PC-9 (cell line): ENCODE data around the gene STOML1. TPM values are rescaled to one million over a fixed set of nuclear protein-coding genes. Genes with fewer than 3 reads are reported as not detected.

ENCODE experiments used
- BruUV-seq: library from RNA; stranded (reverse); fragments of 400-500 nt; replicated peaks from 2 replicates; lab custom pipeline; 2021; lab: Mats Ljungman, UMichigan
- CTCF ChIA-PET: fragments of 300-600 bp; sonication (Branson Sonifier 250); formaldehyde crosslinking; loops from one replicate; lab custom pipeline; 2022; ENCODE audit warnings: antibody characterized with exemption; lab: Charles Lee
- POLR2A ChIA-PET: fragments of 300-600 bp; sonication (Branson Sonifier 250); formaldehyde crosslinking; loops from one replicate; lab custom pipeline; 2022; ENCODE audit warnings: antibody characterized with exemption; ENCODE audit not compliant: unreplicated experiment; lab: Charles Lee
- DNase-seq, 2 experiments: peaks; one replicate each; pipeline versions ENCODE4 v3.0.0 to v3.0.0-alpha.2; 2015 to 2022; ENCODE audit warnings: mixed read lengths in 1 of 2
- H2AFZ ChIP-seq: fragments of 200-600 bp; sonication (generic); 2 replicates; pipeline ENCODE4 v1.8.1; 2017; ENCODE audit warnings: antibody characterized with exemption
- H3F3A ChIP-seq: fragments of 200-600 bp; sonication (generic); 2 replicates; pipeline ENCODE4 v1.8.1; 2017; ENCODE audit warnings: antibody characterized with exemption, mild to moderate bottlenecking, low read depth; ENCODE audit not compliant: insufficient read depth
- H3K27ac ChIP-seq: fragments of 200-600 bp; sonication (generic); 2 replicates; pipeline ENCODE4 v1.6.1; 2016; ENCODE audit warnings: mixed run types
- H3K27me3 ChIP-seq: fragments of 200-600 bp; sonication (generic); 2 replicates; pipeline ENCODE4 v1.6.1; 2016; ENCODE audit warnings: low read depth, mixed run types; ENCODE audit not compliant: insufficient read depth
- H3K36me3 ChIP-seq: fragments of 200-600 bp; sonication (generic); 2 replicates; pipeline ENCODE4 v1.6.1; 2016; ENCODE audit warnings: low read depth, mixed run types
- H3K4me1 ChIP-seq: fragments of 200-600 bp; sonication (generic); replicated peaks from 2 replicates; pipeline ENCODE4 v1.6.1; 2016; ENCODE audit warnings: mixed run types; ENCODE audit not compliant: insufficient read depth
- H3K4me2 ChIP-seq: fragments of 200-600 bp; sonication (generic); 2 replicates; pipeline ENCODE4 v1.6.1; 2017; ENCODE audit warnings: mixed run types
- H3K4me3 ChIP-seq: fragments of 200-600 bp; sonication (generic); 2 replicates; pipeline ENCODE4 v1.6.1; 2016; ENCODE audit warnings: mixed run types
- H3K79me2 ChIP-seq: fragments of 200-600 bp; sonication (generic); 2 replicates; pipeline ENCODE4 v1.6.1; 2017; ENCODE audit warnings: low read depth, mixed run types
- H3K9me2 ChIP-seq: fragments of 200-600 bp; sonication (generic); 2 replicates; pipeline ENCODE4 v1.8.1; 2017; ENCODE audit warnings: mild to moderate bottlenecking; ENCODE audit not compliant: insufficient read depth
- H3K9me3 ChIP-seq: fragments of 200-600 bp; sonication (generic); 2 replicates; pipeline ENCODE4 v1.8.1; 2016; ENCODE audit warnings: low read depth; ENCODE audit not compliant: insufficient read depth
- H4K20me1 ChIP-seq: fragments of 200-600 bp; sonication (generic); 2 replicates; pipeline ENCODE4 v1.8.1; 2017; ENCODE audit not compliant: insufficient read depth
- EZH2 ChIP-seq: fragments of 200-600 bp; sonication (generic); IDR thresholded peaks from 2 replicates; pipeline ENCODE4 v1.8.0; 2017; ENCODE audit warnings: antibody characterized with exemption, low read depth
- intact Hi-C: fragments of 100-400 bp; cut with micrococcal nuclease; formaldehyde crosslinking; loops from one replicate; pipeline ENCODE4 v1.10.0; 2022; ENCODE audit not compliant: unreplicated experiment
- total RNA-seq: library from RNA; stranded (reverse); gene quantifications from 2 replicates; pipeline ENCODE4 v1.2.3, GENCODE V29; 2021
- TF ChIP-seq, protein P1 (sequence below): fragments of 200-600 bp; sonication (generic); conservative IDR thresholded peaks from 2 replicates; pipeline ENCODE4 v1.6.1; 2017; ENCODE audit warnings: mixed run types, antibody characterized with exemption, mild to moderate bottlenecking, moderate library complexity

STOML1 gene
- total RNA-seq, 1 experiment from 2014 or later: 6.1 TPM

- no peaks in the 10 kb centered on the region for H3K27me3 ChIP-seq
- H3K36me3 ChIP-seq: no peaks in the 10 kb centered on the region
- H3K9me3 ChIP-seq: no peaks in the 10 kb centered on the region
- peak overlapping the region; percentile 78 for H3K4me2 ChIP-seq
- BruUV-seq: no TSS peak
- peak overlapping the region; percentile 72; the same call in 1 of the 2 replicates for H2AFZ ChIP-seq
- TF ChIP-seq EZH2: no peak
- TF ChIP-seq, protein P1, sequence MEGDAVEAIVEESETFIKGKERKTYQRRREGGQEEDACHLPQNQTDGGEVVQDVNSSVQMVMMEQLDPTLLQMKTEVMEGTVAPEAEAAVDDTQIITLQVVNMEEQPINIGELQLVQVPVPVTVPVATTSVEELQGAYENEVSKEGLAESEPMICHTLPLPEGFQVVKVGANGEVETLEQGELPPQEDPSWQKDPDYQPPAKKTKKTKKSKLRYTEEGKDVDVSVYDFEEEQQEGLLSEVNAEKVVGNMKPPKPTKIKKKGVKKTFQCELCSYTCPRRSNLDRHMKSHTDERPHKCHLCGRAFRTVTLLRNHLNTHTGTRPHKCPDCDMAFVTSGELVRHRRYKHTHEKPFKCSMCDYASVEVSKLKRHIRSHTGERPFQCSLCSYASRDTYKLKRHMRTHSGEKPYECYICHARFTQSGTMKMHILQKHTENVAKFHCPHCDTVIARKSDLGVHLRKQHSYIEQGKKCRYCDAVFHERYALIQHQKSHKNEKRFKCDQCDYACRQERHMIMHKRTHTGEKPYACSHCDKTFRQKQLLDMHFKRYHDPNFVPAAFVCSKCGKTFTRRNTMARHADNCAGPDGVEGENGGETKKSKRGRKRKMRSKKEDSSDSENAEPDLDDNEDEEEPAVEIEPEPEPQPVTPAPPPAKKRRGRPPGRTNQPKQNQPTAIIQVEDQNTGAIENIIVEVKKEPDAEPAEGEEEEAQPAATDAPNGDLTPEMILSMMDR: peak; percentile 81
- no peaks in the 10 kb centered on the region for H3K79me2 ChIP-seq
- H3F3A ChIP-seq: no peaks in the 10 kb centered on the region
- H4K20me1 ChIP-seq: no peaks in the 10 kb centered on the region
- peak overlapping the region; percentile 37; the same call in 1 of the 2 replicates for H3K4me3 ChIP-seq
- ChIA-PET POLR2A (interaction anchor here (0.6 kb wide), 3 partner anchors 9 to 78 kb away, joined by 3 to 25 read pairs (median 14); no protein-coding TSS in a partner anchor), CTCF (interaction anchor here (0.6 to 1.3 kb wide), 21 partner anchors 9 to 1758 kb away, joined by 3 to 22 read pairs (median 6); partner anchors contain the start of gene PML)
- intact Hi-C loops: loop anchor here (1.0 to 10.0 kb wide), 4 partner anchors 62 to 349 kb away; no protein-coding TSS in a partner anchor
- H3K27ac ChIP-seq: no peak overlapping the region
- H3K9me2 ChIP-seq: no peaks in the 10 kb centered on the region
- H3K4me1 ChIP-seq: 0 out of 2 replicates have a peak, but pooled peaks cover 4% of the 10 kb centered on the region
- DNase-seq: peak; percentile 68 to 84
Observed at GRCh38 chr15:73972984-73973682, 19.0 kb downstream of the STOML1 start.

- intact Hi-C loops: loop anchor here (10.0 kb wide), 1 partner anchor 94 kb away; the partner anchor contains the start of gene TBC1D21
- Histone ChIP-seq H3K4me2 (no peak overlapping the region), H4K20me1 (no peaks in the 10 kb centered on the region), H3K4me3 (no peak overlapping the region), H3K9me2 (no peaks in the 10 kb centered on the region), H3K36me3 (no peaks in the 10 kb centered on the region), H3K9me3 (no peaks in the 10 kb centered on the region), H3K4me1 (peaks cover 4% of the 10 kb centered on the region; the same call in 1 of the 2 replicates), H3K79me2 (no peaks in the 10 kb centered on the region), H3F3A (0 out of 2 replicates have a peak, but pooled peaks cover 7% of the 10 kb centered on the region), H3K27me3 (no peaks in the 10 kb centered on the region), H3K27ac (no peak overlapping the region), H2AFZ (no peak overlapping the region)
- no peak for DNase-seq
- ChIA-PET POLR2A (interaction anchor here (0.6 kb wide), 1 partner anchor 341 kb away, joined by 4 read pairs; no protein-coding TSS in a partner anchor), CTCF (no interaction called here)
- TF ChIP-seq, protein P1: no peak
- TF ChIP-seq EZH2: no peak
- BruUV-seq: no TSS peak
Observed at GRCh38 chr15:73969151-73969759, 22.8 kb downstream of the STOML1 start.

DNA sequence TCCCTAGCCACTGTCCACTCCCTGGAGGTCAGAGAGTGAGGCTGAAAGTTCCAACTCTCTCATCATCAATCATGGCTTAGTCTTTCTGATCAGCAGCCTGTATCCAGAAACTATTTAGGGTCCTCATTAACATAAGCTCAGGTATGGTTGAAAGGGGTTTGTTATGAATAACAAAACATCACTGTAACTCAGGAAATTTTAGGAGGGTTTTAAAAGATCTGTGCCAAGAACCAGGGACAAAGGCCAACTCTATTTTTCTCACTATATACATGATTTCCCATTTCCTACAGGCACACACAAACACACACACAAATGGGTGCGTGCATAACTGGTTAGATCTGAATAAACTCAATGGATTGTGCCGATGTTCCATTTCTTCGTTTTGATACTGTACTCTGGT is 23.6 kb downstream of the STOML1 start:
- H3K4me3 ChIP-seq: no peak overlapping the region
- BruUV-seq: no TSS peak
- H3K27me3 ChIP-seq: no peaks in the 10 kb centered on the region
- ChIA-PET CTCF (interaction anchor here (0.6 kb wide), 1 partner anchor 88 kb away, joined by 3 read pairs; no protein-coding TSS in a partner anchor), POLR2A (interaction anchor here (0.6 kb wide), 1 partner anchor 341 kb away, joined by 4 read pairs; no protein-coding TSS in a partner anchor)
- no peaks in the 10 kb centered on the region for H3K36me3 ChIP-seq
- TF ChIP-seq EZH2: no peak
- TF ChIP-seq, protein P1: no peak
- no peaks in the 10 kb centered on the region for H3K9me2 ChIP-seq
- H2AFZ ChIP-seq: no peak overlapping the region
- intact Hi-C loops: loop anchor here (10.0 kb wide), 1 partner anchor 94 kb away; the partner anchor contains the start of gene TBC1D21
- no peak overlapping the region for H3K27ac ChIP-seq
- no peaks in the 10 kb centered on the region for H4K20me1 ChIP-seq
- peaks cover 4% of the 10 kb centered on the region; the same call in 1 of the 2 replicates for H3K4me1 ChIP-seq
- H3K9me3 ChIP-seq: no peaks in the 10 kb centered on the region
- no peak overlapping the region for H3K4me2 ChIP-seq
- 0 out of 2 replicates have a peak, but pooled peaks cover 7% of the 10 kb centered on the region for H3F3A ChIP-seq
- DNase-seq: no peak
- H3K79me2 ChIP-seq: no peaks in the 10 kb centered on the region
